HG03354 (cell line): Measurements from ENCODE around the gene CDK2AP2.
A peak's percentile ranks its signal among the peaks of the same experiment; 100 is the strongest.
"Not testable (repeated sequence)": the region's sequence is repeated elsewhere in the genome, so short reads cannot be mapped to it uniquely, and the experiment has no call there.

Experiments
- ATAC-seq: cut with Tn5 transposase; IDR thresholded peaks from one replicate; pipeline ENCODE4 v1.9.1; 2021; ENCODE audit warnings: mild to moderate bottlenecking; ENCODE audit not compliant: unreplicated experiment, poor library complexity, severe bottlenecking

The CDK2AP2 gene

DNA sequence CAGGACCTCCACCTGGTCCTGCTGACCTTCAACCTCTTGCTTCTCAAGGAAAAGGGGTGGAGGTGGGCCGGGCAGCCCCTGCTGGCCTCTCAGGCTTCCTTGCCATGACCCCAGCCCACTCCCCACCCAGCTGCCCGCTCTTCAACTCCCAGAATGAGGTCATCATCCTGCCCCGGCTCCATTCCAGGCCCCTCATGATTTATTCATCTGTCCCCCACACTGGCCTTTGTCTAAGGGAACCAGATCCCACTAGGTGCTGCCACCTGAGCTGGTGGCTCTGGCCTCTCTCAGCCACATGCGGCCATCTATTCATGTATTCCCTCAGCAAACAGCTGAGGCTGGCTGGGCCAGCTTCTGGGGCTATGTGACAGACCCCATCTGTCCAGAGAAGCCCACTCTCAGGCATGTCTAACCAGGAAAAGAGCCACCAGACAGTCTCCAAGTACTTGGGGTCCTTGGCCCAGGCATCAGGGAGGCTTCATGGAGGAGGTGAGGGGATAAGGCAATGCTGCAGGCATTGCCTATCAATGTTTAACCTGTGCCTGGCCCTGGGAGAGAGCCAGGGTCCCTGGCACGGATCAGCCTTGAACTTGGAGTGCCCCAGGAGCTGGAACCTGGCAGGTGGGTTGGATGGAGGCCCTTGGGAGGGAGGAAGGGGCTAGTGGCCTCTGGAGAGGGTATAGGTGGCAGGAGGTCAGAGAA, 17.5 kb upstream of the CDK2AP2 start:
- no peak for ATAC-seq

DNA sequence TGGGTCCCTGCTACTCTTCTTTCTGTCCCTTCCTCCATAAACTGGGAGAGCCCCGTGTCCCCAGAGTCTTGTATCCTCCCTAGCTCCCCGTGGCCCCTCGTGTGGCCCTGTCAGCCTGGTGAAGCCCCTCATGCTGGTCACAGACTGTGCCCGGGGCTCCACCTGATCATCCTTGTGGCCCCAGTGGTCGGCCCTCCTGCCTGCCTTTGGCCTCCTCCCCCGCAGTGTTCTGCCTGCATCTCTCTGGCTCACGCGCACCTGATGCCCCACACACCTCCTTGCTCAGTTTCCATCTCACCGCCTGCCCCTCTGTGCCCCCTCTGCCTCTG, 16.5 kb upstream of the CDK2AP2 start:
- ATAC-seq = no peak

DNA sequence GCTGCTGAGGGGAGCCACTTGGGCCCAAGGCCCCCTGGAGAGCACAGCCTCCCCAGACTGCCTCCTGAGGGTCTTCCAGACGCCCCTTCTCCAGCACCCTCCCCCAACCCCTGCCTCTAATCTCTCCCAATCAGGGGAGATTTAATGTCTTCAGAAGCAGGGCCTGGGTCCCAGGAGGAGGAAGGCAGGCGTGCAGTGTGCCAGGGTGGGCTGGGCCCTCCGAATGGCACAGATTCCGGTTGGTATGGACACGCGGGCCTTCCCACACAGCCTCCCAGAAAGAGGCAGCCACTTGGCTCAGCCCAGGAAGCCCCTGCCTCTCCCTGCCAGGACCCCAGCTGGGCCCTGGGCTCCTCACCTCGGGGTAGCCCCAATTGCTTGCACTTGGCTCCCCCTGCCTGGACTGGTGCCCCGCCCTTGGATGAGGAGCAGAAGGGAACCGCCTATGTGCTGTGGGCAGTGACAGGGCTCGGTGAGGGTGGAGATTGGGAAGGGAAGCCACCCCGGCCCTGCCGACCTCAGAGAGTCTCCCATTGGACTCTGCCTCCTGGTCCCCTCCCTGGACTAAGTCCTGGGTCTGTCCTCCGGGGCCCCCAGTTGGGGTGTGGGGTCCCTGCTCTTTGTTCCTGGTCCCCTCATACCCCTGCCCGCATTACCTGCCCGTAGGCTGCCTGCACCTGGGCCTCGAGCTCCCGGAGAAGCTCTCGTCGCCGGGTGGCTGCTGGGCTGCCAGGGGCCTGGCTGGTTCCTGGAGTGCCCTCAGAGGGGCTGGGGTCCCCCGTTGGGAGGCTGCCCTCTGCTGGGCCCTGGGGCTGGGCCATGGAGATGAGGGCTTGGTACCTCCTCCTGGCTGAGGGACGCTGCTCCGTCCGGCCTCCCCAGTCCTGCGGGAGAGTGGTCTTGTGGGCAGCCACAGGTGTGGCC, 15.9 kb upstream of the CDK2AP2 start:
- ATAC-seq = no peak

DNA sequence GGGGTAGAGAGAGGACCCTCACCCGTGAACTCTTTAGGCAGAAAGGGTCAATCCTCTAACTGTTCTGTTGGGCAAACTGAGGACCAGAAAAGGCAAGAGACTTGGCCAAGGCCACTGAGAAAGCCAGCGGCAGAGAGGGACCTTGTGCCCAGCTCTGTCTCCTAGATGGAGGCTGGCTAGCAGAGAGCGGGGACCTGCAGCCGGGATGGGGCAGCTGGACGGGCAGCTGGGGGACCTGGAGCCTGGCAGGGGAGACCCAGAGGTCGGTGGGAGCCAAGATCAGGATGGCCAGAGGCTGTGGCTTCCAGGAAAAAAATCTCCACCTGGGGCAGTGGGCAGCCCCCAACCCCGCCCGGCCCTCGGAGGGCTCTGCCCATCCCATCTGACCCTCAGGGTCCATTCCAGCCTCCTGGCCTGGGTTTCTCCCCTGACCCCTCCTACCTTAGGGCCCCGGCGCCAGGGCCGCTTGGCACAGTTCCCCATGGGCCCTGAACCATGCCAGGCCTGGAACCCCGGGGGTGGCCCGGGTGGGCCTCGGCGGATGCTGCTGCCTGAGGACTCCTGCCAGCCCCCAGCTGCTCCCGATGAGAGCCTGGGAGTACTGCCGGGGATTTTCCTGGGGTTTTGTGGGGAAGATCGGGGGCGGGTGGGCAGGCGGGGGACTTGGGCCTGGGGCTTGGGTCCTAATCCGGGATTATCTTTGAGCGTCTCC, 15.0 kb upstream of the CDK2AP2 start, which contains the start of gene CABP2:
CABP2 (minus strand) TSS at position 603 of the 712 bp plus-strand sequence; CDS start at position 483, 120 bp downstream.
- ATAC-seq = no peak

DNA sequence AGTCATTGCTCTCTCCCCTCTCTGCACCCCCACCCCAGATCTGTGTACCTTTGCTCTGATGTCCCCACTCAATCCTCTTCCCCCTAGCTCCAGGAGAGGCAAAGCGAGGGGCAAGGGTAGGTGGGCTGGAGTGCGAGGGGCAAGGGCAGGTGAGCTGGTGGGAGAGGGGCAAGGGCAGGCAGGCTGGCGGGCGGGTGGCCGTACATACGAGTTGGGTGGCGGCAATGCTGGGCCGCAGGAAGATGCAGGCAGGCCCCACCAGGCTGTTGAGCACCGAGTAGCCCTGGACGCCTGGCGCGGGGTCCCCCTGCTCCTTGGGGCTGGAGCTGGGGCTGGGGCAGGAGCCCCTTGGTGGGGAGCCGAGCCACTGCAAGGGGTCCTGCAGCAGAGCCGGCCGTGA, 14.4 kb upstream of the CDK2AP2 start:
- ATAC-seq = no peak

DNA sequence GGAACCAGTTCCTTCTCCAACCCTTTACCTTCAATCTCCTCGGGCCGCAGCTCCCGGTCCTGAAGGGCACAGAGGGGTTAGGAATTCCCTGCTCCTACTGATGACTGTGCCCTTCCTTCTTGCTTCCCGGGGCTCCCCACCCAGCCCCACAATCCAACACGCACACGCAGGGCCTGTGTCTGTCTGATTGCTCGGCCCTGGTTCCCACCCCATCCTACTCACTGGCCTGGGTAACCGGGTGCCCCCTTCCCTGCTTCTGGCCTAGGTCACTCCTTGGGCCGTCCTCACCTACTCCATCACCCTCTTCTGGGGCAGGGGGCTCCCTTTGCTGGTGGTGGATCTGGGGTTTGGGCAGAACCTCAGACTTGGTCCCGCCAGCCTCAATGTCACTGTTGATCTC, 14.0 kb upstream of the CDK2AP2 start:
- no peak for ATAC-seq

DNA sequence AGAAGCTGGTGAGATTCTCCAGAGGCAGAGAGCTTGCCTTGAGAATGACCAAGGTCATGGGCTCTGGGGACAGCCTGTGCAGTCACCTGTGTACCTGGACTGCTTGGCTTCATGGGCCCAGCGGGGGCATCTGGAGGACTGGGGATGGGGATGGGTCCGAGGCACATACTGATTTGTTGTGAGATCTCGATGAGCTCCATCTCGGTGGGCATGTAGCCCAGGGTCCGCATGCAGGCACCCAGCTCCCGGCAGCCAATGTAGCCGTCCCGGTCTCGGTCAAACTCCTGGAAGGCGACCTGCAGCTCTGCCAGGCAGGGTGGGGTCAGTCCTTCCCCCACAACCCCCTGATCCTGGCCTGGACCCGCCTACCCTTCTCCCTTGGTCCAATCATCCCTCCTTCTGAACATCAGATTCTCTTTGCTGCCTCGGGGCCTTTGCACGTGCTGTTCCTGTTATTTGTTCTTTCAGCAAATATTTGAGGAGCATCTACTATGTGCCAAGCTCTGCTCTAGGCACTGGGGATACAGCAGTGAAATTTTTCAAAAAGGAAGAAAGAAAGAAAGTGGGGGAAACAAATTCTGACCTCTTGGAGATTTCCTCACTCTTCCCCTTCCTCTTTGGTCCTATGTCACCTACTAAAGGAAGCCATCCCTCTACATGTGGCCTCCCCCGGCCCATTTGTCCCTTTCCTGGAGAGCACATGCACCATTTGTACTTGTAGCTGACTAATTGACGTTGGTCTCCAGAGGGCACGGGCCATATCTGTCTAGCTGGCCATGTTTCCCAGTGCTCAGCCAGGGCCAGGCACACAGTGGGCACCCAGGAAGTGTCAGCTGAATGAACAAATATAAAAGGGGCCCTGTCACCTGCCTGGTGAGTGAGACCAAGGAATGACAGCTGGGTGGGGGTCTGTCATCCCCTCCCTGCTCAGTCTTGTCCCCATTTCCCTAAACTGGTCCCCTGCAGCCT, 13.2 kb upstream of the CDK2AP2 start:
- ATAC-seq = no peak

DNA sequence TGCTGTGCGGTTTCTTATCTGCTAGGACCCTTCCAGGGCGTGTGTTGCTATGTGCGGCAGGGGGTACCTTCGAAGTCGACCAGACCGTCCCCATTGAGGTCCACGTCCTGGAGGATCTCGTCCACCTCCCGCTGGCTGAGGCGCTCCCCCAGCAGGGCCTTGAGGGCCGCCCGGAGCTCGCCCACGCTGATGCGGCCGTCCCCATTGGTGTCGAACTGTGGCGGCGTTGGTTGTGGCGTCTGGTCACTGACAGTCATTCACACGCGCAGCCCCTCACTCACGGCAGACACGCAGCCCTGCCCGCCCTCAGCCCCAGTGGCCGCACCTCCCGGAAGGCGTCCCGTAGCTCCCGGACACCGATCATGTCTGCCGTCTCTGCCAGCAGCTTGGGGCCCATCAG, 11.8 kb upstream of the CDK2AP2 start:
- ATAC-seq = no peak

DNA sequence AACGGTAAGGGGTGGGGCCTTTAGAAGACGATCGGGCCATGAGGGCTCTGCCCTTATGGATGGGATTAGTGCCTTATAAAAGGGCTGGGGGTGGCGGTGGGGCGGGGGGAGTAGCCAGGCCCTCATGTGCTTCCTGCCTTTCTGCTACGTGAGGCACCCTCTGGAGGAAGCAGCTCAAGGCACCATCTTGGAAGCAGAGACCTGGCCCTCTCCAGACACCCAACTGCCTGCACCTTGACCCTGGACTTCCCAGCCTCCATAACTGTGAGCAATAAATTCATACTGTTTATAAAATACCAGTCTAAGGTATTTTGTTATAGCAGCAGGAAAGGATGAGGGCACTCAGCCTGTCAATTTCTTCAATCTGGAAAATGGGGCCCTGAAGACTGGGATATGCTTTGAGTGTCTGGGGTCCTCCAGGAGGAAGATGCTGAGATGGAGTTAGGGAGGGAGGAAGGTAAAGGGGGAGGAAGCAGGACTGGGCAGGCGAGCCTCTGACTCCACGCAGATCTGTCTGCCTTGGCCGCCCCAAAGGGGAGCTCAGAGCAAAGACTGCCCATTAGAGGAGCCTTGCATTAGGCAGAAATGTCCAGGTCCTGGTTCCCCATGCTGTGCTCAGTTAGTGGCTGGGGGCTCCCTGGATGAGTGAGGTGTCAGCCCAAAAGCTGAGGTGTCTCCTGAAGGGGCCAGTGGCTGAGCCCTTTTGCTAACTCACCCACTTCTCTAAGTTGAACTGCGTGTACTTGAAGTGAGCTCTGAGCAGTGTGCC, 10.0 kb upstream of the CDK2AP2 start:
- no peak for ATAC-seq

DNA sequence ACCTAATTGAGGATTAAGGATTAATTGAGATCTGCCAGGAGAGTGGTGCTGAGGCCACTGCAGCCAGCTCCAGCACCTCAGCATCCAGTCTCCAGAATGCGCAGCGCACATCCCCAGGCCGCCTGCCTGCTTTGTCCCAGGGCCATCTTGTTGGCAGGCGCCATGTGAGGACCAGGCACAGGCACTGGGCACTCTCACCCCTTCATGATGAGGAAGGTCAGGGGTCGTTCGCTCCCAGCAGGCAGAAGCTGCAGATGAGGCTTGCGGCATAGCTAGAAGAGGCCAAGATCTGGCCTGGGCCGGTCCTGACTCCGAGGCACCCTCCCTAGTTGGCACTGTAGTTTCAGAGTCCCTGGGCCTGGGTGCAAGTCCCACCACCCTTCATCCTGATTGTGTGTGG, 8.8 kb upstream of the CDK2AP2 start:
- ATAC-seq = no peak

DNA sequence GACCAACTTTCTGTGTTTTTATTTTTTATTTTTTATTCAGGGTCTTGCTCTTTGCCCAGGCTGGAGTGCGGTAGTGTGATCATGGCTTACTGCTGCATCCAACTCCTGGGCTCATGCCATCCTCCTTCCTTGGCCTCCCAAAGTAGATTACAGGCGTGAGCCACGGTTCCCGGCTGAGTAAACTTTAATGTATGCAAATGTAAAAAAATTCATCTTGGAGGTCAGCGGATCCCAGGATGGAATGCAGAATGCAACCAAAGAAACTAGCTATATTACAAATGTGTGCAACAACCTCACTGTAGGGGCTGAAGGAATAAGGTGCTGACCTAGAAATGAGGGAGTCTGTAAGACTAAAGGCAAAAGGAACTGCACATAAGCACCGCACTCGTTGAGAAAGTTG, 6.2 kb upstream of the CDK2AP2 start:
- ATAC-seq = no peak

DNA sequence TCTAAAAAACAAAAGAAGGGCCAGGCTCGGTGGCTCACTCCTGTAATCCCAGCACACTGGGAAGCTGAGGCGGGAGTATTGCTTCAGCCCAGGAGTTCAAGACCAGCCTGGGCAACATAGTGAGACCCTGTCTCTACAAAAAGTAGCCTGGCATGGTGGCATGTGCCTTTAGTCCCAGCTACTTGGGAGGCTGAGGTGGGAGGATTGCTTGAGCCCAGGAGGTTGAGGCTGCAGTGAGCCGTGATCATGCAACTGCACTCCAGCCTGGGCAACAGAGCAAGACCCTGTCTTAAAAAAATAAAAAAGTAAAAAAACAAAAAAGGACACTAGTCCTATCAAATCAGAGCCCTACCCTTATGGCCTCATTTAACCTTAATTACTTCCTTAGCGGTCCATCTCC, 3.6 kb upstream of the CDK2AP2 start:
- ATAC-seq = not testable (repeated sequence)

DNA sequence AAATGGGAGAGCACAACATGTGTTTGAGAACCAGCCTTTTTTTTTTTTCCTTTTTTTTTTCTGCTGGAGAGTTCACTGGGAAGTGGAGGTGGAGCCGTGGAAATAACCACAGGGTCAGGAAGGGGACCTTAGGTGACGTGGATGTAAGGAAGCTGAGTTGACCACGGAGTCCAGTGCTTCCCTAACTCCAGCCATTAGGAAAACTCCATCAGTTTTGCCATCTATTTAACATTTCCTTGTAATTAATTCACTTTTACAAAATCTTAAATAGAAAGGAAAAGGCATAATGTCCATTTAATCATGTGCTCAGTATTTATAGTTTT, 2.0 kb upstream of the CDK2AP2 start:
- no peak for ATAC-seq

DNA sequence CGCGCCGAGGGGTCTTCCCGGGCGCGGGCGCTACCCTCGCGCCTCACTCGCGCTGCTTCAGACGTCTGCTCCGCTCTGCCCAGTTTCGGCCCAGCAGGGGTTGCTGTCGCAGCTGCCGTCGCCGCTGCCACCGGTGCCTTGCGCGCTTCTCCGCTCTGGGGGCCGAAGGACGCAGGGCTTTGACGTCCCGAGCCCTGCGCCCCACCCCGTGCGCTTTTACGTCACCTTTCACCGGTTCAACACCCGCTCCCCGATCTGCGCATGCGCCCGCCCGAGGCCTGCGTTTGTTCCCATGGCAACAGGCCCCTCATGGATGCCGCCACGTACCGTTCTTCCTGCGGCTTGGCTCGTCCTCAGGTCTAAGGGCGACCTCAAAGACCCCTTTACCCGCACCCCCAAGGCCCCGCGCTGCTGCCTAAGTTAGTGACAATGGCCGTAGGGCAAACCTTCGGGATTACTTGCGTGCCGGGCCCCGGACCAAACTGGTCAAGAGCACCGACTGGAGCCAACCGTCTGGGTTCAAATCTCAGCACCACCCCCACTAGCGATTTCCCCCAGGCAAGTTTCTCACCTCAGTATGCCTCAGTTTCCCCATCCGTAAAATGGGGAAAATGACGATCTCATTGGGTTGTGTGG, 642 bp upstream of the CDK2AP2 start:
- peak; percentile 42 for ATAC-seq

DNA sequence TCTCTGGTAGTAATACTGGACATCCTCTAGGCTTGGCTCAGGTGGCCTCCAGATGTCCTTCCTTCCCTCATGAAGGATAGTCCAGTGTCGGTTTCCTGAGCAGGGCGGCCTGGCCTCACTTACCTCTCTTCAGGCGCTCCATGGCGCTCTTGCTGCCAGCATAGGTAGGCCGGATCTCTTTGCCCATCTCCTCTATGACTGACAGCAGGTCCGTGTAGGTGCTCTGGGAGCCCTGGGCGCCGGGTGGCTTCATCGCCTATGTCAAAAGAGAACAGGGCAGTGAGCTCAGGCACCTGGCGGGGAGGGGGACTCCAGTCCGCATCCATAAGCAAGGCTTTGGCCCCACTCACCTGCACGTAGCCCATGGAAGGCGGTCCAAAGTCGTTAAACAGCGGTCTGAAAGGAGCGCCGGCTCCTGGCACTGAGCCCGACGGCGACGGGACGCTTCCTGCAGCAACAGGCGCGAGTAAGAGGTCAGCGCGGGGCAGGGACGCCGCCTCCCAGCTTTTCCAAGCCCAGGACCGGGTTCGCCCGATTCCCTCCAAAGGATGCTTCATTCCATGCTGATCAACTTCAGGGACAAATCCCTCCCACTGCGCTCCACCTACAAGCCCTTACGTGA, 609 bp downstream of the CDK2AP2 start:
- ATAC-seq = no peak

DNA sequence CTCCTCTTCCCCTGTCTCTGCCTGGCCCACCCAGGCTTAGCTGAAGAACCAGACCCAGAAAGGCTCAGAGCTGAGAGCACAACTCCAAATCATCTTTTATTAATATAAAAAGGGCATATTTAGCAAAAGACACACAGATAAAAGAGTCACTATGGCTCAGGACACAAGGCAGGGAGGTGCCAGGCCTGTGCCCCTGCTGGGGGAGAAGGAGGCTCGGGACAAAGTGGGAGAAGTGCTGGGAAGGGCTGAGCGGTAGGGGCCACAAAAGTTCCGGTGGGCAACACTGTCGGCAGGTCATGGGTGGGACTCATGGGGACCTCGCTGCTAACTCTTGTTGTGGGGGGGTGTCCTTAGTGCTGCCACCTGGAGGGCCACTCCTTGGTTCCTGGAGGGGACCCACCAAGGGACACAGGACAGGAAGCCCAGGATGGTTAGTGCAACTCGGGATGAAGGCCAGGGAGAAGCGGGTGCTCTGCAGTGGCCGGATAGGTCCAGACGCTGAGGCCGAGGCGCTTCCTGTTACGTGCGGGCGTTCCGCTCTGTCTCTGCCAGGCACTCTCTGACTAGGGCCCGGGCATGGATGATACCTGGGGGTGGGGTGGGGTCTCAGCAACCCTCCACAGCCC, 1.4 kb downstream of the CDK2AP2 start:
- ATAC-seq = no peak

DNA sequence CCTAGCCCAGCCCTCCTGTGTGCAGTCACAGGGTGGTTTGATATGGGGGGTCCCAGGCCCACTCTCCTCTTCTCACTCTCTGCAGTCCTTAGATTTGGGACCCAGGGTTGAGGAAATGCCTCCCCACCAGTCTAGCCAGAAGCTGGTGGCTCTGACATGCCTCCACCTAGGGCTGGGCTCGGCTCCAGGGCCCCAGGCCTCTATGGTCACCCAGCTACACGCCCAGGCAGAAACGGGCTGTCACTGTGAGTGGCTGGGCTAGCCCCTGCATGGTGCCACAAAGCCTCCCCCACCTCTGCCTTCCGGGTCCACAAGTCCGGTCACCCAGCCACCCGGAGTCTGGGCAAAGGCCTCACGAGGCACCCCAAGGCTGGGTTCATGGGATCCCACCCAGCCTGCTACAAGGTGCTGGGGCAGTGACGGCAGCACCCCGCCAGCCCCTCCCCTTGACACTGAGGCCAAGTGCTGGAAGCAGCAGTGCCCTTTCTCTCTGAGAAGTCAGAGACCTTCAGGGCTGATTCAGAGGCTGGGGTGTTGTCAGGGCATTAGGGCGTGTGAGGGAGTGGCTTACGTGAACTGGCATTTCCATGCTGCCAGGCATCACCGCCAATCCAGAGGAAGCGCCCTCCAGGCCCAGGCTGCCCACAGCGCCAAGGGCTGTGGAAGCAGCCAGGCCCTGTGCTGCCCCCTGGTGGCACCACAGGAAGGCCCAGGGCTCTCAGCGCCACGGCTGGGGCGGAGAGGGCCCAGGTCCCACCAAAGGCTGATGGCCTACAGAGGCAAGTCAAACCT, 2.2 kb downstream of the CDK2AP2 start:
- peak; percentile 27 for ATAC-seq
